ENCODE data around the gene DUSP15. TPM values are rescaled to one million over a fixed set of nuclear protein-coding genes. Genes with fewer than 3 reads are reported as not detected.
"Not testable (repeated sequence)": the region's sequence is repeated elsewhere in the genome, so short reads cannot be mapped to it uniquely, and the experiment has no call there.

DUSP15 gene
- 2.1 TPM for total RNA-seq (ENCODE audit: unreplicated experiment)
- long read RNA-seq = 0 reads

GRCh38 chr20:31869942-31870725 is at the start of gene DUSP15, which contains the start of gene TTLL9:
TSS of gene DUSP15 (minus strand) at chr20:31870527. CDS start at chr20:31870337, 190 bp downstream.
TSS of gene TTLL9 (plus strand) at chr20:31870634. CDS start at chr20:31871127, 493 bp downstream.
- Mint-ChIP-seq H3K4me3 (ENCODE audit: unreplicated experiment) (peak within 1 kb of the TSS; percentile 96), H3K36me3 (ENCODE audit: low read depth, unreplicated experiment) (peaks cover 3% of the 10 kb centered on the region), H3K27me3 (ENCODE audit: unreplicated experiment) (peaks cover 21% of the 10 kb centered on the region), H3K9me3 (ENCODE audit: unreplicated experiment) (no peaks in the 10 kb centered on the region), H3K27ac (ENCODE audit: unreplicated experiment) (peak within 1 kb of the TSS; percentile 65), H3K4me1 (ENCODE audit: unreplicated experiment) (peaks cover 7% of the 10 kb centered on the region)
- TF ChIP-seq CTCF (IDR thresholded peaks at IDR 0.05; ENCODE audit: unreplicated experiment) = no peak
- DNase-seq (ENCODE audit: low spot score) = peak; percentile 52

- no peak for DNase-seq (ENCODE audit: low spot score)
- peaks cover 4% of the 10 kb centered on the region for H3K9me3 Mint-ChIP-seq (ENCODE audit: unreplicated experiment)
- no peak overlapping the region for H3K4me3 Mint-ChIP-seq (ENCODE audit: unreplicated experiment)
- no peak overlapping the region for H3K27ac Mint-ChIP-seq (ENCODE audit: unreplicated experiment)
- no peak for TF ChIP-seq CTCF (IDR thresholded peaks at IDR 0.05; ENCODE audit: unreplicated experiment)
- no peaks in the 10 kb centered on the region for H3K27me3 Mint-ChIP-seq (ENCODE audit: unreplicated experiment)
- H3K36me3 Mint-ChIP-seq (ENCODE audit: low read depth, unreplicated experiment) = no peaks in the 10 kb centered on the region
- H3K4me1 Mint-ChIP-seq (ENCODE audit: unreplicated experiment) = peaks cover 8% of the 10 kb centered on the region
Measured at GRCh38 chr20:31919410-31920155, 49.3 kb upstream of the DUSP15 start.

GRCh38 chr20:31918466-31919105 is 48.3 kb upstream of the DUSP15 start:
- Mint-ChIP-seq H3K4me3 (ENCODE audit: unreplicated experiment) (no peak overlapping the region), H3K27me3 (ENCODE audit: unreplicated experiment) (no peaks in the 10 kb centered on the region), H3K27ac (ENCODE audit: unreplicated experiment) (no peak overlapping the region), H3K9me3 (ENCODE audit: unreplicated experiment) (peaks cover 4% of the 10 kb centered on the region), H3K4me1 (ENCODE audit: unreplicated experiment) (peaks cover 8% of the 10 kb centered on the region), H3K36me3 (ENCODE audit: low read depth, unreplicated experiment) (no peaks in the 10 kb centered on the region)
- TF ChIP-seq CTCF (IDR thresholded peaks at IDR 0.05; ENCODE audit: unreplicated experiment) = no peak
- no peak for DNase-seq (ENCODE audit: low spot score)

GRCh38 chr20:31917962-31918412 is 47.7 kb upstream of the DUSP15 start:
- H3K36me3 Mint-ChIP-seq (ENCODE audit: low read depth, unreplicated experiment); H3K9me3 Mint-ChIP-seq (ENCODE audit: unreplicated experiment); DNase-seq (ENCODE audit: low spot score); H3K4me1 Mint-ChIP-seq (ENCODE audit: unreplicated experiment); H3K27me3 Mint-ChIP-seq (ENCODE audit: unreplicated experiment); H3K4me3 Mint-ChIP-seq (ENCODE audit: unreplicated experiment); H3K27ac Mint-ChIP-seq (ENCODE audit: unreplicated experiment): not testable (repeated sequence)

- no peak overlapping the region for H3K27ac Mint-ChIP-seq (ENCODE audit: unreplicated experiment)
- H3K27me3 Mint-ChIP-seq (ENCODE audit: unreplicated experiment) = peaks cover 2% of the 10 kb centered on the region
- DNase-seq (ENCODE audit: low spot score) = no peak
- H3K4me1 Mint-ChIP-seq (ENCODE audit: unreplicated experiment) = peaks cover 17% of the 10 kb centered on the region
- no peak overlapping the region for H3K4me3 Mint-ChIP-seq (ENCODE audit: unreplicated experiment)
- H3K36me3 Mint-ChIP-seq (ENCODE audit: low read depth, unreplicated experiment) = no peaks in the 10 kb centered on the region
- peaks cover 4% of the 10 kb centered on the region for H3K9me3 Mint-ChIP-seq (ENCODE audit: unreplicated experiment)
- TF ChIP-seq CTCF (IDR thresholded peaks at IDR 0.05; ENCODE audit: unreplicated experiment) = no peak
Measured at GRCh38 chr20:31916708-31917107, 46.4 kb upstream of the DUSP15 start.
